ENCODE results near the gene OVCA2.
"Not testable (repeated sequence)": the region's sequence is repeated elsewhere in the genome, so short reads cannot be mapped to it uniquely, and the experiment has no call there.

Gene OVCA2
- 0 reads per million in 17 experiments for total RNA-seq

GRCh38 chr17:2041561-2042389, at the start of gene OVCA2:
TSS of gene OVCA2 (plus strand) at chr17:2042022. CDS start at chr17:2042048, 26 bp downstream.
- DNase-seq, result peak; percentile 94 to 97 (median 96)

GRCh38 chr17:1992541-1992940, 49.3 kb upstream of the OVCA2 start:
- no peak for DNase-seq

GRCh38 chr17:1994707-1995106, 47.1 kb upstream of the OVCA2 start:
- DNase-seq, result no peak

GRCh38 chr17:1995321-1995892, 46.4 kb upstream of the OVCA2 start:
- DNase-seq, result no peak

- no peak for DNase-seq
These were observed 45.7 kb upstream of the OVCA2 start for GRCh38 chr17:1995907-1996799.

- no peak for DNase-seq
These were observed 45.0 kb upstream of the OVCA2 start for GRCh38 chr17:1996800-1997288.

- no peak for DNase-seq
These were observed 44.4 kb upstream of the OVCA2 start for GRCh38 chr17:1997289-1997926.

- DNase-seq, result peak in 1 of 4 experiments; percentile 22
These were observed 43.7 kb upstream of the OVCA2 start for GRCh38 chr17:1997927-1998742.

- DNase-seq, result peak in 3 of 4 experiments; percentile 31 to 49 (median 40)
These were observed 42.1 kb upstream of the OVCA2 start for GRCh38 chr17:1999557-2000251.

- no peak for DNase-seq
These were observed 39.0 kb upstream of the OVCA2 start for GRCh38 chr17:2002767-2003329.

- DNase-seq, result no peak
These were observed 38.3 kb upstream of the OVCA2 start for GRCh38 chr17:2003525-2003924.

- DNase-seq, result no peak
These were observed 37.3 kb upstream of the OVCA2 start for GRCh38 chr17:2004435-2004952.

- peak in 2 of 4 experiments; percentile 11 to 15 for DNase-seq
These were observed 33.3 kb upstream of the OVCA2 start for GRCh38 chr17:2008332-2009126.

- DNase-seq, result no peak
These were observed 32.1 kb upstream of the OVCA2 start for GRCh38 chr17:2009737-2010136.

- DNase-seq, result peak in 1 of 4 experiments; percentile 10
These were observed 30.1 kb upstream of the OVCA2 start for GRCh38 chr17:2011411-2012371.

GRCh38 chr17:2012499-2012898, 29.3 kb upstream of the OVCA2 start:
- no peak for DNase-seq

- DNase-seq, result not testable (repeated sequence)
These were observed 28.4 kb upstream of the OVCA2 start for GRCh38 chr17:2013220-2013993.
